K562 (cell line): ENCODE results near the gene ZNF629. TPM values are rescaled to one million over a fixed set of nuclear protein-coding genes. Genes with fewer than 3 reads are reported as not detected.
A peak's percentile ranks its signal among the peaks of the same experiment; 100 is the strongest.

Experiments
- BRF1 ChIP-seq: IDR thresholded peaks from 3 replicates; pipeline ENCODE4 v1.6.1; 2011; ENCODE audit warnings: borderline replicate concordance, mild to moderate bottlenecking; ENCODE audit not compliant: insufficient read length; ENCODE audit errors: extremely low read depth
- CHCHD3 ChIP-seq: fragments of 250-450 bp; sonication (Bioruptor Pico); IDR thresholded peaks from 2 replicates; pipeline ENCODE4 v2.1.2; 2022; ENCODE audit warnings: mild to moderate bottlenecking
- ESRRA ChIP-seq: fragments of 450-650 bp; IDR thresholded peaks from 2 replicates; pipeline ENCODE4 v1.6.1; 2014; ENCODE audit warnings: low read depth, mild to moderate bottlenecking, moderate library complexity, borderline replicate concordance
- ETV1 ChIP-seq: fragments of 450-650 bp; conservative IDR thresholded peaks from 2 replicates; pipeline ENCODE4 v1.6.1; 2016; ENCODE audit warnings: missing genetic modification characterization, control low read depth, low read depth, missing compliant biosample characterization
- HEY1 ChIP-seq: fragments of 250-450 bp; sonication (Bioruptor Pico); IDR thresholded peaks from 2 replicates; pipeline ENCODE4 v1.5.0; 2020; ENCODE audit warnings: mild to moderate bottlenecking, moderate library complexity, borderline replicate concordance
- ILK ChIP-seq: fragments of 450-650 bp; IDR thresholded peaks from 2 replicates; pipeline ENCODE4 v1.6.1; 2016; ENCODE audit warnings: missing genetic modification characterization, low read depth, mild to moderate bottlenecking, missing compliant biosample characterization, moderate library complexity, borderline replicate concordance
- NCOA1 ChIP-seq: fragments of 450-650 bp; IDR thresholded peaks from 2 replicates; pipeline ENCODE4 v1.6.1; 2016; ENCODE audit warnings: low read depth
- NFIC ChIP-seq: fragments of 450-650 bp; IDR thresholded peaks from 2 replicates; pipeline ENCODE4 v1.6.1; 2017; ENCODE audit warnings: mild to moderate bottlenecking, inconsistent platforms
- NR2F6 ChIP-seq: fragments of 450-650 bp; formaldehyde crosslinking; IDR thresholded peaks from 2 replicates; pipeline ENCODE4 v1.4.0; 2020; ENCODE audit warnings: mild to moderate bottlenecking
- RBM14 ChIP-seq: fragments of 200-400 bp; formaldehyde crosslinking; IDR thresholded peaks from 2 replicates; pipeline ENCODE4 v1.6.1; 2018; ENCODE audit warnings: low read depth, mild to moderate bottlenecking, low read length, moderate library complexity, borderline replicate concordance; ENCODE audit not compliant: insufficient read depth
- RBM17 ChIP-seq: fragments of 200-400 bp; formaldehyde crosslinking; IDR thresholded peaks from 2 replicates; pipeline ENCODE4 v1.6.1; 2017; ENCODE audit warnings: low read depth, mild to moderate bottlenecking, low read length, borderline replicate concordance
- SNIP1 ChIP-seq: fragments of 450-650 bp; IDR thresholded peaks from 2 replicates; pipeline ENCODE4 v1.7.1; 2017; ENCODE audit warnings: low read depth, mild to moderate bottlenecking
- SPI1 ChIP-seq: IDR thresholded peaks from 2 replicates; pipeline ENCODE4 v1.6.1; 2011; ENCODE audit warnings: low read depth, low read length, control low read depth, borderline replicate concordance
- TCF3 ChIP-seq: sonication (generic); formaldehyde crosslinking; IDR thresholded peaks from 2 replicates; pipeline ENCODE4 v1.4.0; 2020; ENCODE audit warnings: mild to moderate bottlenecking, missing genetic modification reagents
- TCFL5 ChIP-seq: fragments of 250-450 bp; sonication (Bioruptor Pico); conservative IDR thresholded peaks from 2 replicates; pipeline ENCODE4 v1.6.1; 2021; ENCODE audit warnings: mild to moderate bottlenecking, moderate library complexity, matching md5 sums
- ZBTB17 ChIP-seq: fragments of 450-650 bp; formaldehyde crosslinking; IDR thresholded peaks from 2 replicates; pipeline ENCODE4 v1.4.0; 2020; ENCODE audit warnings: mild to moderate bottlenecking
- ZFX ChIP-seq: sonication (generic); formaldehyde crosslinking; IDR thresholded peaks from 2 replicates; pipeline ENCODE4 v1.8.0; 2022; ENCODE audit warnings: mild to moderate bottlenecking, missing genetic modification reagents, moderate library complexity
- ZKSCAN1 ChIP-seq: fragments of 150-350 bp; IDR thresholded peaks from 2 replicates; pipeline ENCODE4 v1.6.1; 2016; ENCODE audit warnings: low read depth, low read length
- ZMIZ1 ChIP-seq, 2 experiments: fragments of 150-350 bp in 1 of 2; IDR thresholded peaks; 2 replicates each; pipeline ENCODE4 v1.6.1; 2012 to 2016; ENCODE audit warnings: low read depth in 2 of 2, low read length in 2 of 2, mild to moderate bottlenecking in 1 of 2, moderate library complexity in 1 of 2
- ZNF274 ChIP-seq: IDR thresholded peaks from 2 replicates; pipeline ENCODE4 v1.6.1; 2011; ENCODE audit warnings: low read depth, mild to moderate bottlenecking, low read length, moderate library complexity, borderline replicate concordance
- ZNF518B ChIP-seq: fragments of 250-450 bp; sonication (Bioruptor Pico); IDR thresholded peaks from 2 replicates; pipeline ENCODE4 v1.5.0; 2021; ENCODE audit warnings: mild to moderate bottlenecking, moderate library complexity
- ZNF75A ChIP-seq: fragments of 450-650 bp; formaldehyde crosslinking; IDR thresholded peaks from 2 replicates; pipeline ENCODE4 v1.4.0; 2020; ENCODE audit warnings: mild to moderate bottlenecking
- polyA plus RNA-seq, 8 experiments: library from polyadenylated mRNA; depleted of rRNA in 4 of 8; stranded (reverse) in 5 of 8; unstranded in 3 of 8; fragments of >200 nt; fragmentation: Nextera tagmentation in 2 of 8; fragmentation: Illumina TruSeq in 1 of 8; extraction: Ambion mirVana in 2 of 8; extraction: Trizol in 1 of 8; gene quantifications; 2 replicates each; pipeline versions ENCODE4 v1.2.1 to v1.2.3, GENCODE V29; 2011 to 2014; ENCODE audit warnings: inconsistent platforms in 1 of 8, missing spikeins in 1 of 8
- total RNA-seq, 7 experiments: library from RNA; depleted of rRNA in 6 of 7; stranded (reverse); fragments of >200 nt in 6 of 7; fragmentation: Illumina TruSeq in 2 of 7; extraction: Trizol in 2 of 7; gene quantifications; 2 replicates each; pipeline versions ENCODE4 v1.2.1 to v1.2.3, GENCODE V29; 2011 to 2021; ENCODE audit warnings: low replicate concordance in 1 of 7

The ZNF629 gene
- total and polyA plus RNA-seq, 9 of the 15 experiments (the other 6 are each of a cell fraction or from before 2014, with no cell fraction given): 0.44 to 18.8 (median 7.4) TPM

- TF ChIP-seq BRF1: no peak
- TF ChIP-seq SPI1: peak; percentile 59
- no peak for TF ChIP-seq NR2F6 (CRISPR knock-in tag)
- 0 out of 4 replicates have a peak, but pooled peaks of 1 of the 2 experiments have one; percentile 31 for TF ChIP-seq ZMIZ1 (IDR thresholded peaks at IDR 0.05; ENCODE audit: low read depth in 2 of 2, low read length in 2 of 2)
- TF ChIP-seq ZFX (CRISPR knock-in tag): peak; percentile 99
- TF ChIP-seq ZNF75A (CRISPR knock-in tag): no peak
- peak; percentile 92 for TF ChIP-seq SNIP1
- TF ChIP-seq NCOA1: peak; percentile 53
- peak; percentile 98 for TF ChIP-seq ETV1 (tag)
- no peak for TF ChIP-seq ZNF274
- TF ChIP-seq RBM17: no peak
- peak; percentile 76; the same call in 1 of the 2 replicates for TF ChIP-seq RBM14
- peak; percentile 54; the same call in 1 of the 2 replicates for TF ChIP-seq NFIC
- TF ChIP-seq CHCHD3 (CRISPR knock-in tag): no peak
- TF ChIP-seq ESRRA: peak; percentile 71
- TF ChIP-seq ZBTB17 (CRISPR knock-in tag): 0 out of 2 replicates have a peak, but pooled peaks have one; percentile 35
- TF ChIP-seq HEY1: no peak
- no peak for TF ChIP-seq ZNF518B (CRISPR knock-in tag)
- no peak for TF ChIP-seq TCF3 (CRISPR knock-in tag)
- TF ChIP-seq ZKSCAN1: peak; percentile 28; the same call in 1 of the 2 replicates
- TF ChIP-seq ILK (tag): no peak
- TF ChIP-seq TCFL5 (CRISPR knock-in tag): no peak
Measured at GRCh38 chr16:30805370-30806169, 18.6 kb upstream of the ZNF629 start (continued).
